H1 (cell line): ENCODE data around the gene RCL1. TPM values are rescaled to one million over a fixed set of nuclear protein-coding genes. Genes with fewer than 3 reads are reported as not detected.

Source experiments
- CTCF ChIA-PET: fragments of 300-600 bp; sonication (Branson Sonifier 250); formaldehyde crosslinking; loops from one replicate; lab custom pipeline; 2021; ENCODE audit not compliant: partially characterized antibody; lab: Charles Lee
- POLR2A ChIA-PET: fragments of 300-600 bp; sonication (Branson Sonifier 250); formaldehyde crosslinking; loops from one replicate; lab custom pipeline; 2021; ENCODE audit warnings: inconsistent platforms; ENCODE audit not compliant: partially characterized antibody; lab: Charles Lee
- DNase-seq, 2 experiments: peaks; one replicate each; pipeline versions ENCODE4 v3.0.0 to v3.0.0-alpha.2; 2010 to 2022; ENCODE audit warnings: low spot score in 2 of 2, low read depth in 1 of 2, mixed read lengths in 1 of 2
- FAIRE-seq: peaks from 2 replicates; lab custom pipeline; 2011; peaks lifted over from hg19 to GRCh38; lab: Jason Lieb, UNC
- H2AFZ ChIP-seq: 2 replicates; pipeline ENCODE4 v1.8.1; 2012; ENCODE audit warnings: low read length, inconsistent platforms
- H2AK5ac ChIP-seq: 2 replicates; pipeline ENCODE4 v1.6.1; 2013; ENCODE audit warnings: low read depth, low read length
- H2BK120ac ChIP-seq: replicated peaks from 2 replicates; pipeline ENCODE3; 2013; ENCODE audit warnings: low read depth, low read length, inconsistent platforms
- H2BK12ac ChIP-seq: 2 replicates; pipeline ENCODE4 v1.6.1; 2013; ENCODE audit warnings: low read depth, low read length
- H2BK15ac ChIP-seq: 2 replicates; pipeline ENCODE4 v1.6.1; 2013; ENCODE audit warnings: low read length
- H2BK20ac ChIP-seq: 2 replicates; pipeline ENCODE4 v1.6.1; 2013; ENCODE audit warnings: low read length
- H2BK5ac ChIP-seq: 2 replicates; pipeline ENCODE4 v1.6.1; 2013; ENCODE audit warnings: low read depth, low read length
- H3K14ac ChIP-seq: 2 replicates; pipeline ENCODE4 v1.6.1; 2013; ENCODE audit warnings: inconsistent platforms; ENCODE audit not compliant: insufficient read length
- H3K18ac ChIP-seq: 2 replicates; pipeline ENCODE4 v1.6.1; 2013; ENCODE audit warnings: low read length; ENCODE audit errors: extremely low read depth
- H3K23ac ChIP-seq: 2 replicates; pipeline ENCODE4 v1.6.1; 2013; ENCODE audit warnings: inconsistent platforms; ENCODE audit not compliant: insufficient read length
- H3K23me2 ChIP-seq: 2 replicates; pipeline ENCODE4 v1.6.1; 2013; ENCODE audit warnings: low read depth, low read length
- H3K27ac ChIP-seq: 2 replicates; pipeline ENCODE4 v1.6.1; 2011; ENCODE audit warnings: low read depth, low read length, inconsistent platforms
- H3K27me3 ChIP-seq, 4 experiments: replicated peaks in 1 of 4; 1 replicate in 1 of 4; 2 replicates in 3 of 4; pipeline versions ENCODE4 v1.6.1 to v1.8.1; 2011 to 2013; ENCODE audit warnings: low read length in 3 of 4, mild to moderate bottlenecking in 3 of 4, inconsistent platforms in 2 of 4, mixed read lengths in 2 of 4, moderate library complexity in 1 of 4; ENCODE audit not compliant: control insufficient read depth in 3 of 4, insufficient read depth in 3 of 4; ENCODE audit errors: extremely low read depth in 1 of 4
- H3K36me3 ChIP-seq, 4 experiments: 2 replicates each; pipeline versions ENCODE4 v1.6.1 to v1.8.1; 2011 to 2013; ENCODE audit warnings: mild to moderate bottlenecking in 4 of 4, low read length in 3 of 4, moderate library complexity in 2 of 4, control low read depth in 1 of 4, inconsistent platforms in 1 of 4; ENCODE audit not compliant: insufficient read depth in 4 of 4, control insufficient read depth in 2 of 4
- H3K4ac ChIP-seq: replicated peaks from 2 replicates; pipeline ENCODE3; 2013; ENCODE audit warnings: low read length, low read depth, mixed read lengths, inconsistent platforms; ENCODE audit not compliant: insufficient read length
- H3K4me1 ChIP-seq, 4 experiments: replicated peaks in 1 of 4; 1 replicate in 1 of 4; 2 replicates in 3 of 4; pipeline versions ENCODE4 v1.6.1 to v1.8.1; 2011 to 2013; ENCODE audit warnings: low read length in 3 of 4, inconsistent platforms in 2 of 4, mixed read lengths in 1 of 4; ENCODE audit not compliant: insufficient read depth in 4 of 4, control insufficient read depth in 3 of 4
- H3K4me2 ChIP-seq, 2 experiments: 2 replicates each; pipeline versions ENCODE4 v1.6.1 to v1.8.1; 2011 to 2013; ENCODE audit warnings: low read depth in 2 of 2, low read length in 2 of 2, control low read depth in 1 of 2, inconsistent platforms in 1 of 2, mild to moderate bottlenecking in 1 of 2; ENCODE audit not compliant: insufficient read depth in 1 of 2
- H3K4me3 ChIP-seq, 4 experiments: fragments of 200-600, 300-600 bp in 1 of 4; sonication (generic), shearing (Covaris generic), sonication (Bioruptor Twin) in 1 of 4; 2 replicates each; pipeline versions ENCODE4 v1.5.1 to v1.8.1; 2011 to 2016; ENCODE audit warnings: low read length in 4 of 4, low read depth in 3 of 4, control low read depth in 2 of 4, inconsistent platforms in 2 of 4, mild to moderate bottlenecking in 2 of 4, mixed read lengths in 1 of 4, moderate library complexity in 1 of 4; ENCODE audit not compliant: insufficient read depth in 2 of 4; ENCODE audit errors: extremely low read depth in 1 of 4
- H3K56ac ChIP-seq: replicated peaks from 2 replicates; pipeline ENCODE3; 2013; ENCODE audit warnings: low read depth, mild to moderate bottlenecking, mixed read lengths, low read length, inconsistent platforms; ENCODE audit not compliant: insufficient read length
- H3K79me1 ChIP-seq: 2 replicates; pipeline ENCODE4 v1.6.1; 2013; ENCODE audit warnings: low read depth, low read length, control low read depth
- H3K79me2 ChIP-seq, 2 experiments: 2 replicates each; pipeline versions ENCODE4 v1.6.1 to v1.8.1; 2012 to 2013; ENCODE audit warnings: low read length in 2 of 2, mild to moderate bottlenecking in 2 of 2, inconsistent platforms in 1 of 2; ENCODE audit not compliant: insufficient read depth in 2 of 2, control insufficient read depth in 1 of 2
- H3K9ac ChIP-seq, 4 experiments: replicated peaks in 1 of 4; 1 replicate in 1 of 4; 2 replicates in 3 of 4; pipeline versions ENCODE4 v1.6.1 to v1.8.1; 2011 to 2013; ENCODE audit warnings: low read depth in 3 of 4, low read length in 3 of 4, control low read depth in 2 of 4, mild to moderate bottlenecking in 2 of 4, moderate library complexity in 2 of 4, inconsistent platforms in 1 of 4; ENCODE audit errors: extremely low read depth in 1 of 4
- H3K9me3 ChIP-seq, 2 experiments: 2 replicates each; pipeline versions ENCODE4 v1.6.1 to v1.8.1; 2012 to 2013; ENCODE audit warnings: mild to moderate bottlenecking in 2 of 2, moderate library complexity in 2 of 2, control low read depth in 1 of 2, inconsistent platforms in 1 of 2, low read depth in 1 of 2, low read length in 1 of 2, mixed read lengths in 1 of 2; ENCODE audit not compliant: insufficient read depth in 2 of 2
- H4K20me1 ChIP-seq, 2 experiments: replicated peaks in 1 of 2; 2 replicates each; pipeline versions ENCODE3 to v1.8.1; 2011 to 2013; ENCODE audit warnings: inconsistent platforms in 2 of 2, low read length in 2 of 2, mild to moderate bottlenecking in 1 of 2; ENCODE audit not compliant: insufficient read depth in 2 of 2, control insufficient read depth in 1 of 2
- H4K5ac ChIP-seq: 2 replicates; pipeline ENCODE4 v1.6.1; 2013; ENCODE audit warnings: low read length, low read depth, mixed read lengths, inconsistent platforms; ENCODE audit not compliant: insufficient read length
- H4K8ac ChIP-seq: 2 replicates; pipeline ENCODE4 v1.8.0; 2013; ENCODE audit warnings: mild to moderate bottlenecking, moderate library complexity, low read length, inconsistent platforms; ENCODE audit not compliant: insufficient read depth; ENCODE audit errors: extremely low read depth
- H4K91ac ChIP-seq: replicated peaks from 2 replicates; pipeline ENCODE3; 2013; ENCODE audit warnings: low read length, mixed read lengths, inconsistent platforms; ENCODE audit not compliant: insufficient read length
- ATF3 ChIP-seq: IDR thresholded peaks from 2 replicates; pipeline ENCODE4 v1.6.1; 2011; ENCODE audit warnings: low read depth, mild to moderate bottlenecking, low read length; ENCODE audit not compliant: insufficient read depth
- BRCA1 ChIP-seq: IDR thresholded peaks from 2 replicates; pipeline ENCODE4 v1.6.1; 2012; ENCODE audit warnings: low read depth, low read length, improper control_type of control experiment
- CREB1 ChIP-seq: IDR thresholded peaks from 2 replicates; pipeline ENCODE4 v1.6.1; 2012; ENCODE audit warnings: inconsistent platforms
- HDAC2 ChIP-seq, 2 experiments: fragments of 300-600 bp in 1 of 2; sonication (generic) in 1 of 2; IDR thresholded peaks; 2 replicates each; pipeline ENCODE4 v1.6.1; 2011 to 2012; ENCODE audit warnings: low read depth in 2 of 2, low read length in 2 of 2, mild to moderate bottlenecking in 2 of 2, moderate library complexity in 2 of 2, borderline replicate concordance in 1 of 2, inconsistent platforms in 1 of 2
- KDM1A ChIP-seq: fragments of 200-600, 300-600 bp; sonication (generic); IDR thresholded peaks from 2 replicates; pipeline ENCODE4 v1.7.1; 2016; ENCODE audit warnings: mild to moderate bottlenecking, low read length, borderline replicate concordance
- KDM5A ChIP-seq: fragments of 200-600 bp; IDR thresholded peaks from 2 replicates; pipeline ENCODE4 v1.7.1; 2012; ENCODE audit warnings: mild to moderate bottlenecking, low read length, inconsistent platforms, mixed read lengths
- POU5F1 ChIP-seq: IDR thresholded peaks from 2 replicates; pipeline ENCODE4 v1.6.1; 2011; ENCODE audit warnings: low read depth, mild to moderate bottlenecking, low read length, moderate library complexity
- RAD21 ChIP-seq, 2 experiments: IDR thresholded peaks in 1 of 2; conservative IDR thresholded peaks in 1 of 2; 2 replicates each; pipeline ENCODE4 v1.6.1; 2011; ENCODE audit warnings: low read depth in 2 of 2, low read length in 2 of 2, improper control_type of control experiment in 1 of 2, inconsistent platforms in 1 of 2, mild to moderate bottlenecking in 1 of 2, moderate library complexity in 1 of 2
- RBBP5 ChIP-seq: IDR thresholded peaks from 2 replicates; pipeline ENCODE4 v1.7.1; 2012; ENCODE audit warnings: low read depth, mild to moderate bottlenecking, inconsistent platforms, low read length, moderate library complexity, borderline replicate concordance
- RXRA ChIP-seq: IDR thresholded peaks from 2 replicates; pipeline ENCODE4 v1.6.1; 2011; ENCODE audit warnings: low read depth, mild to moderate bottlenecking, low read length, moderate library complexity; ENCODE audit not compliant: insufficient read depth
- TAF1 ChIP-seq: IDR thresholded peaks from 2 replicates; pipeline ENCODE4 v1.6.1; 2011; ENCODE audit warnings: mild to moderate bottlenecking, low read depth, low read length
- TAF7 ChIP-seq: optimal IDR thresholded peaks from 2 replicates; pipeline ENCODE3; 2011; ENCODE audit warnings: low read depth, mild to moderate bottlenecking, inconsistent platforms, low read length, moderate library complexity, borderline replicate concordance
- WGBS, 2 experiments: shearing (Covaris generic) in 1 of 2; methylation state at CpG; one replicate each; pipeline versions ENCODE4 v1.1.6 to v1.1.7; 2013 to 2015; ENCODE audit warnings: low lambda C conversion rate in 2 of 2, mixed read lengths in 2 of 2, inconsistent platforms in 1 of 2, low coverage in 1 of 2, missing lambda C conversion rate in 1 of 2; ENCODE audit not compliant: insufficient replicate concordance in 2 of 2, insufficient coverage in 1 of 2, insufficient read length in 1 of 2; ENCODE audit errors: extremely low coverage in 1 of 2, missing lambda C conversion rate in 1 of 2; 5-methylcytosine and 5-hydroxymethylcytosine counted together
- polyA plus RNA-seq, 7 experiments: library from polyadenylated mRNA; depleted of rRNA in 3 of 7; stranded (reverse) in 5 of 7; unstranded in 2 of 7; fragments of >200 nt in 5 of 7; fragments of 200-250 nt in 2 of 7; gene quantifications; 1 replicate in 5 of 7; 2 replicates in 1 of 7; 4 replicates in 1 of 7; pipeline versions ENCODE4 v1.2.1 to v1.2.3, GENCODE V29; 2011 to 2013; ENCODE audit warnings: missing spikeins in 2 of 7, mixed read lengths in 2 of 7
- total RNA-seq: library from RNA; stranded (reverse); fragmentation: NEBNext Ultra II Directional; extraction: Animal tissue kit (Norgen Biotek cat#: 25700); gene quantifications from 2 replicates; pipeline ENCODE4 v1.2.1, GENCODE V29; 2021

RCL1 gene
- total and polyA plus RNA-seq, 2 of the 8 experiments (the other 6 are each of a cell fraction or from before 2014, with no cell fraction given): 21.0 to 29.5 TPM

DNA sequence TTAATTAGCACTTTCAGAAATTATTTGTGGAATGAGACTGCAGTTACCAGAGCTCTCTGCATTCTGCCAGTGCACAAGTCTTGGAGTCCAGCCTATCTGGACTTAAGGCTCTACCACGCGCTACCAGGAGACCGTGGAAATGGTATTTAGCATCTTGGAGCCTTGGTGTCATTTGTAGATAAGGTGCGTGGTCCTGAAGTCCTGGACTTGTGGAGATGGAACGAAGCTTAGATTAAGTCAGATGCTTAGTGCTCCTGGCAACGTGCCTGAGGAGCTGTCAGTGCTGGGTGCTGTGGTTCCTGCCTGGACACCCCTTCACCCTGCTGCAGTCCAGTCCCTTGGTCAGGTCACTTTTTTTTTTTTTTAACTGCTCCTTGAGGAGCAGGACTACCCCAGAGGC, 59.7 kb downstream of the RCL1 start:
- Histone ChIP-seq H3K27ac (no peak overlapping the region), H3K14ac (no peak overlapping the region), H3K36me3 (peaks cover 2 to 36% (median 11%) of the 10 kb centered on the region in 4 experiments; a peak in 7 of 8 replicates), H2BK120ac (no peak overlapping the region), H3K4me1 (peaks cover 0 to 2% (median 0%) of the 10 kb centered on the region in 4 experiments; a peak in 2 of 7 replicates), H3K9me3 (no peaks in the 10 kb centered on the region), H3K23me2 (no peaks in the 10 kb centered on the region), H3K18ac (no peak overlapping the region), H2BK5ac (no peak overlapping the region), H3K56ac (no peak overlapping the region), H3K79me2 (no peaks in the 10 kb centered on the region), H3K4me3 (no peak overlapping the region), H3K79me1 (0 out of 2 replicates have a peak, but pooled peaks cover 5% of the 10 kb centered on the region), H4K8ac (no peak overlapping the region), H4K5ac (no peak overlapping the region), H3K9ac (no peak overlapping the region), H4K91ac (no peak overlapping the region), H3K4me2 (no peak overlapping the region), H2BK20ac (no peak overlapping the region), H3K27me3 (no peaks in the 10 kb centered on the region), H3K4ac (no peak overlapping the region), H2BK12ac (no peak overlapping the region), H2AFZ (no peak overlapping the region), H2BK15ac (no peak overlapping the region), H2AK5ac (no peak overlapping the region), H4K20me1 (peaks cover 2% of the 10 kb centered on the region in 2 experiments), H3K23ac (no peak overlapping the region)
- POLR2A ChIA-PET: no interaction called here
- DNase-seq: no peak
- FAIRE-seq: no peak
- 98% methylated on average over 6 of the region's 6 CpGs; no CpG with 5 or more reads in 1 of the 2 experiments for WGBS, 2 experiments
- CTCF ChIA-PET: interaction anchor here (0.6 to 1.8 kb wide), 4 partner anchors 10 to 738 kb away, joined by 3 to 4 read pairs (median 3); no protein-coding TSS in a partner anchor
- TF ChIP-seq RXRA (no peak), KDM1A (no peak), ATF3 (no peak), BRCA1 (no peak), POU5F1 (no peak), CREB1 (no peak), RAD21 (IDR thresholded peaks at IDR 0.05 in 1 of 2, conservative IDR thresholded peaks at IDR 0.05 in 1 of 2; ENCODE audit: low read depth in 2 of 2, low read length in 2 of 2) (no peak), TAF7 (no peak), RBBP5 (no peak), TAF1 (no peak), KDM5A (no peak), HDAC2 (IDR thresholded peaks at IDR 0.05; ENCODE audit: borderline replicate concordance in 1 of 2, low read depth in 2 of 2, low read length in 2 of 2) (no peak)
